MV-4-11 (cell line): ENCODE measurements around the gene FKBP5.
"Not testable (repeated sequence)": the region's sequence is repeated elsewhere in the genome, so short reads cannot be mapped to it uniquely, and the experiment has no call there.

Source experiments
- DNase-seq: peaks from one replicate; lab custom pipeline; 2025; lab: John Stamatoyannopoulos, UW

Gene FKBP5

DNA sequence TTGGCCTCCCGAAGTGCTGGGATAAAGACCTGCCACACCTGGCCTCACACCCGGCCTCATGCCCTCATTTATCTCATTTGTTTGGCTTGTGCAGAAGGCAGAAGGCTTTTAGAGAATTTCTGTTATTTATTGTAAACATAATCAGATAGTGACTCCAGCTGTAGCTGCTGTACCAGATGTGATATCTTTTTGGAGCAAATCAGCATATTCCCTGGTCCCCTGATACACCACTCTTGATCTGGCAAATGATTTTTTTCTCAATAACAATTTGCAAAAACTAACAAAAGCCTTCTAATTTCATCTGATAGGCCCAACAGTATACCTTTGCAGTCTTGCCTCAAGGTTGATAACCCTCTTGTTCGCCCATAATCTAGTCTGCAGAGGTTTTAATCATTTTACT is 149.5 kb downstream of the FKBP5 start:
- no peak for DNase-seq

DNA sequence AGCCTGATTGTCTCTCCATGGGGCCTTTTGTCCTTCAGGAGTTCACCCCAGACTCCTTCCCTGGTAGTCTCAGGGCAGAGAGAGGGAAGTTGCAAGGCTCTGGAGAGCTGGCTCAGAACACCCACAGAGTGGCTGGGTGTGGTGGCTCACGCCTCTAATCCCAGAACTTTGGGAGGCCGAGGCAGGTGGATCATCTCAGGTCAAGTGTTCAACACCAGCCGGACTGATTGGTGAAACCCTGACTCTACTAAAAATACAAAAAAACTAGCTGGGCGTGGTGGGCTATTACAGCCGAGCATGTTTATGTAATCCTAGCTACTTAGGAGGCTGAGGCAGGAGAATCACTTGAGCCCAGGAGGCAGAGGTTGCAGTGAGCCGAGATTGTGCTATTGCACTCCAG is 152.9 kb downstream of the FKBP5 start:
- not testable (repeated sequence) for DNase-seq

DNA sequence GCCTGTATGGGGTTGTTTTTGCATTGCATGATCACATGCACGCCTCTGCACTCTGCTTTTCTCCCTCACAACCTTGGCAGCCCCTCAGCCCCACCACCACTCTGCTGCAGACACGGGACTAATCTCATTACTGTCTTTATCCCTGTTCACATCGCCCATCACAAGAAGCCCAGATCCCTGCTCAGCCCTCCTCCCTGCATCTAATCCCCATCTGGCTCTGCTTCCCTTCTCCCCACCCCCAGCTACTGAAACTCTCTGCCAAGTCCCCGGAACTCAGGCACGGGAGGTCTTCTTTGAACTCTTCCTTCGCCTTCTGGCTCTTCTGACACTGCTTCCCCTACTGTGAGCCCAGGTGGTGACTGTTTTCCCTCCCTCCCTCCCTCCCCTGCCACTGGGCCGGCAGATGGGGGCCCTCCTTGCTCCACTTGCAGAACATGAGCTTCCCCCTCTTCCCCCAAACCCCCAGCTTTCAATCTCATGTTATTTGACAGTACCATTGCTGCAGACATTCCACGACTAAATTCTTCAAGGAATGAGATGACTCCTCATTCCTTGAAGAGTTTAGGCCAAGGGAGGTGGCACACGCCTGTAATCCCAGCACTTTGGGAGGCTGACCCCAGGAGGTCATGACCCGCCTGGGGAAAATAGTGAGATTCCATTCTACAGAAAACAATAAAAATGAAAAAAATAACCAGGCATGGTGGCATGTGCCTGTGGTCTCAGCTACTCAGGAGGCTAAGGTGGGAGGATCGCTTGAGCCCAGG is 154.1 kb downstream of the FKBP5 start:
- no peak for DNase-seq

DNA sequence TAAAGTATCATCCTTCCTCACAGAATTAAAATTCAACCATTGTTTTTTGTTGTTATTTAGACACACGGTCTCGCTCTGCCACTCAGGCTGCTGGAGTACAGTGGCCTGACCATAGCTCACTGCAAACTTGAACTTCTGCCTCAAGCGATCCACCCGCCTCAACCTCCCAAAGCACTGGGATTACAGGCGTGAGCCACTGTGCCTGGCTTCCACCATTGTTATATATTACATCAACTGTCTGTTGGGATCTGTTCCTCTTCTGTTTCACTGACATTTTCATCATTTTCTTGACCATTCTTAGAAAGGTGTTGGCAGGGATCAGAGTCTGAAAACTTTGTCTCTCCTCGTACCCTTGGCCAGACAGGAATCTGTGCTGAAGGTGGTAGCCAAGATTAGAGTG is 154.7 kb downstream of the FKBP5 start:
- DNase-seq, result peak; percentile 10

DNA sequence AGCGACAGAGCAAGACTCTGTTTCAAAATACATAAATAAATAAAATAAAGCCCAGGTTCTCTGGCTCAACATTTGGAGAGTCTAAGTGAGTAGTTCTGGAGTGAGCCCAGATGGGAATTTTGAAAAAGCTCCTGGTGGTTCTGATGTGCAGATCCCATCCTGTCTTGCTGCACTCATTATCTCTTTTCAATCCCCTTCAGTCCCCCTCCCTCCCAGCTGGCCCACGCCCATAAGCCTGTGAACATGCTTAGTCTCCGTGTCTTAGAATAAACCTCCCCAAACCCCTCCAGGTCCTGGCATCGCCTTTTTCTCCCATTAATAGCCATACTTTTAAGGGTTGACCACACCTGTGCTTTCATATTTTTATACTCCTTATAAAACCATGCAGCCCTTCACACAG is 156.6 kb downstream of the FKBP5 start:
- DNase-seq, result no peak

DNA sequence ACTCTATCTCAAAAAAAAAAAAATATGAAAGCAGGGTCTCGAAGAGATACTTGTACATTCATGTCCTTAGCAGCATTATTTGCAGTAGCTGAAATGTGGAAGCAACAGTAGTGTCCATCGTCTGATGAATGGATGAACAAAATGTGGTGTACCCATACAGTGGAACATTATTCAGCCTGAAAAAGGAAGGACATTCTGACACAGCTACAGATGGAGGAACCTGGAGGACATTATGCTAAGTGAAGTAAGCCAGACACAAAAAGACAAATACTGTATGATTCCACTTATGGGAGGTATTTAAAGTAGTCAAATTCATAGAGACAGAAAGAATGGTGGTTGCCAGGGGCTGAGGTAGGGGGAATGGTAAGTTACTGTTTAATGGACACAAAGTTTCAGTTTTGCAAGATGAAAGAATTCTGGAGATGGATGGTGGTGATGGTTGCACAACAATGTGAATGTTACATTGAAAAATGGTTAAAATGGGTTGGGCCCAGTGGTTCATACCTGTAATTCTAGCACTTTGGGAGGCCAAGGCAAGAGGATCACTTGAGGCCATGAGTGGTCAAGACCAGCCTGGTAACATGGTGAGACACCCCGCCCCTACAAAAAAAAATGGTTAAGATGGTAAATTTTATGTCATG is 164.2 kb downstream of the FKBP5 start:
- DNase-seq, result no peak
